ENCODE measurements around the gene VASH1.

GRCh38 chr14:76767681-76768656, 6.7 kb downstream of the VASH1 start:
- TF ChIP-seq POLR2AphosphoS5 (IDR thresholded peaks at IDR 0.05) (peak in 1 of 2 donors; percentile 18), POLR2A (IDR thresholded peaks at IDR 0.05; ENCODE audit: low read depth) (no peak)

Data from esophagus muscularis mucosa (tissue), 2 donors.